ENCODE data around the gene ZFAND2B.

The ZFAND2B gene, protein sequence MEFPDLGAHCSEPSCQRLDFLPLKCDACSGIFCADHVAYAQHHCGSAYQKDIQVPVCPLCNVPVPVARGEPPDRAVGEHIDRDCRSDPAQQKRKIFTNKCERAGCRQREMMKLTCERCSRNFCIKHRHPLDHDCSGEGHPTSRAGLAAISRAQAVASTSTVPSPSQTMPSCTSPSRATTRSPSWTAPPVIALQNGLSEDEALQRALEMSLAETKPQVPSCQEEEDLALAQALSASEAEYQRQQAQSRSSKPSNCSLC

DNA sequence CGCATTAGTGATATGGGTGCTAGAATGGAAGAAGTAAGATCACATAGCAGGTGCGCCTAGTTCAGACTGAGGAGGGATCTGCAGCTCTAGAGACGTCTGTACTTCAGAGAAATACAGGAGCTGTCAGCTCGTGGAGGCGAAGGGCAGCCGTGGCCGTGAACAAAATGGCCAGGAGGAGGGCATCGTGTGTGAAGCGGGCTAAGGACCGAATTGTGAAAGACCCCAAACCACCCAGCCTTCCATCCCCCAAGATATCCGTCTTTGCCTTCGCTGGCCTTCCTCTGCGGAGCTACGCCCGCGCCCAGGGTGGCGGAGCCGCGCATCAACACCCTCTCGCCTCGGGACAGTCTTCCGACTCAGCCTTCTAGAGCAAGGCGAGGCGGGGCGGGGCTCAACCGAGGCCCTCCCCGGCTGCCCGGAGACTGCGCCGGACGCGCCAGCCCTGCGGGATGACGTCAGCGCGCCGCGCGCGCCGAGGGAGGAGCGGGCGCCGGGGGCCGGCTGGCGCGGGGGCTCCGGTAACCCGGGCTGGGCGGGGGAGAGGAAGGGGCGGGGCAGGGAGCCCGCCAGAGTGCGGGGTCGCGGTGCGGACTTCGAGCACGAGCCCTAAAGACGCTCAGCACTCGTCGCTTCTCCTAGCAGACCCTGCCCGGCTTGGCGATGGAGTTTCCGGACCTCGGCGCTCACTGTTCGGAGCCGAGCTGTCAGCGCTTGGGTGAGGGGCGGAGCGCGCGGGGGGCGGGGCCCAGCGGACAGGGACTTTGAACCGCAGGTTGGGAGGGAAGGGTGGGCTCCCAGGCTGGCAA, at the start of gene ZFAND2B:
Gene ZFAND2B (plus strand): TSS at position 455 of the 806 bp plus-strand sequence. CDS start 206 bp downstream, at position 661.
- DNase-seq: peak; percentile 86 to 96

DNA sequence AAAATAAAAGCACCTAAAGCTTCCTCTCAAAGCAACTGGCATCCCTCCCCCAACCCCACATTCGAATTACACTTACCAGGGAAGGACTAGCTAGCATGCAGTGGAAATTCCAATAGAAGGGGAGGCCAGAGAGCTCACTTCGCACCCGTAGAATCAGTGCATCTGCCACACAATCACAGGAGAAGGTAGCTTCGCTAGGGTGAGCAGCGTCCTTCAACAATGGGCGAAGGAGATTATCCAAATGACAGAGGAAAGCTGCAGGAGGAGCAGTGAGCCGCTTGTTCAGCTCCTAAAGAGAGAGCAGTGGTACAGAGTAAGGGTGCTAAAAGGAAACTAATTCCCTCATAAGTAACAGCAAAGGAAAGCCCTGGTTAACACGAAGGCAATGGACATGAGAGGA, 49.2 kb upstream of the ZFAND2B start:
- DNase-seq: no peak

DNA sequence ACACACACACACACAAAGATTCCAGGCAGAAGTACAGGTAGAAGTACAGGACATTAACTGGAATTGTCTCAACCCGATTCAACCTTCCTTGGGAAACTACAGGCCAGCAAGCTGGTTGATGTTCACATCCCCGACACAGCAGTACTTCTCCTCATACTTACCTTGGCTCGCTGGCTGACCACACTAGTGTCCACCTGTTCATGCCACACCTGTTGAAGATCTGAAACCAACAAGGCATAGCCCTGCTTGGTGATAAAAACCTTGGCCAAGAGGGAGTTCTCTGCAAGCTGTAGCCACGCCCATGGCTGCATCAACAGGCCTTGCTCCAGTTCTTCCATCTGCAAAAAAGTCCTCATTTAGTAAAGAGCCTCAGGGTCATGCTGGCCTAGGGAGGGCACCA, 48.6 kb upstream of the ZFAND2B start:
- DNase-seq: no peak

DNA sequence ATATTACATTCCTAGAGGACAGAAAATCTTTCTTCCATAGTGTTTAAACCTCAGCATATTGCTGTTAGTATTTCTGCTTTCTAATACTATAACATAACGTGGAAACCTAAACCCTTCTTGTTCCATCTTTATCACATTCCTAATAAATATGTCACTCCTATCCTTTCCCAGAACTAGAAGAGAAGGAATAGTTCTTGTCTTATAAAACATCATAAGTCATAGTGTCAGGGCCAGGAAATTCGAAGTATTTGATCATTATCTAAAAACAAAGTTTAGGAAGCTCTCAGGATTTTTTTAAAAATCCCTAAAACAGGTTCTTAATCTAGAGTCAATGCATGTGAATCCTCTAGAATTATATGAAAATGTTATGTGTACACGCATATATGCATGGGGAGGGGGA, 48.0 kb upstream of the ZFAND2B start:
- no peak for DNase-seq

DNA sequence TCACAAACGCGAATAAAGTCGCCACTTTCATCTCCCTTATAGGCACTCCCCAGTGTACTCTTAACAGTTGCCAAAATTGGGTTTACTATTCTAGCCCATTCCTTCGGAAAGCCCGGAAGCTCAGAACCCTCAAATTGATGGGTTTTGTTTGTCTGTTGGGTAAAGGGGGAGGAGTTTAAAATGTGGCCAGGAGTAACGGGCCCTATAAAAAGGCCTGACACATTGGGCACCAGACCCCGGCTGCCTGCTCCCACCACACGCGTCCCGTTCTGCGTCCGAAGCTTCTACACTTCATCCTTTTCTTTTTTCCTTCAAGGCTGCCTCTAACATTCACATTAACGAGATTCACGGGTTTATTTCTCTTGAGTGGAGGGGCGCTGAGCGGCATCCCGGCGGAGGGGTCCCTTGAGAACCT, 46.8 kb upstream of the ZFAND2B start:
- DNase-seq: peak in 1 of 2 experiments; percentile 65

DNA sequence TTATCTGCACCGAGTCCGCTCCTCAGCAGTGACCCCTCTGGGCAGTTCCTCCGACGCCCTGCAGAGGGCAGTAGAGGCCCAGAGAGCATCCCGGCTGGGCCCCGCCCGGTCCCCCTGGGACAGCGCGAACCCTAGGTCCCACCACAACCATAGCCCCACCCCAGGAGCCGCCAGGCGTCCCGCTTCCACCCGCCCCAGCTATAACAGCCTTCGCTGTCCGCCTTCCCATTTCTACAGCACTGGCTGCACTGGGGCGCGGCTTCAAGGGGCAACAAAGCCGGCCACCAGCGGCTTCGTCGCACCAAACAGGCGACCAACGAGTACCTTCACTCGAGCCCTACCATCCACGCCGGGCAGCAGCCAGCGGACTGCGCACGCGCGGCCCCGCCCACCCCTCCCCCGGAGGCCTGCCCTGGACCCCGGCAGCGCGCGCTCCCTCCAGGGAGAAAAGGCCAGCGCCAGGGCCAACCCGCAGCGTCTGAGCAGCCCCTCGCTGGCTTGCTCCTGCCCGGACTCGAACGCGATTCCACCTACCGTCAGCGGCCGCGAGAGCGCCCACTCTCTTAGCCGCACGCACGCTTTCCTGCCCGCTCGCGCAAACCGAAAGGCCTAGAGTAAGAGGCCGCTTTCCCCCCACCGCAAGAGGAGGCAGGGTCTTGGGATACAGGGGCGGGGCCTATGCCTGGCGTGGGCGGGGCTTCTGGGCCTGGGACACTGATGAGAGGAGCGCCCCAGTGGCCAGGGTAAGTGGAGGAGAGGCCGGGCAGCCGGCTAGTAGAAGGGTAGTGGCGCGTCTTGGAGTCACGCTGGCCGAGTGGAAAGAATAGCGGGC, 46.2 kb upstream of the ZFAND2B start, which contains the start of gene NHEJ1:
Gene NHEJ1 (minus strand): TSS at position 630 of the 832 bp plus-strand sequence. CDS start 2,453 bp downstream, outside the sequence.
- DNase-seq: peak; percentile 81 to 92

DNA sequence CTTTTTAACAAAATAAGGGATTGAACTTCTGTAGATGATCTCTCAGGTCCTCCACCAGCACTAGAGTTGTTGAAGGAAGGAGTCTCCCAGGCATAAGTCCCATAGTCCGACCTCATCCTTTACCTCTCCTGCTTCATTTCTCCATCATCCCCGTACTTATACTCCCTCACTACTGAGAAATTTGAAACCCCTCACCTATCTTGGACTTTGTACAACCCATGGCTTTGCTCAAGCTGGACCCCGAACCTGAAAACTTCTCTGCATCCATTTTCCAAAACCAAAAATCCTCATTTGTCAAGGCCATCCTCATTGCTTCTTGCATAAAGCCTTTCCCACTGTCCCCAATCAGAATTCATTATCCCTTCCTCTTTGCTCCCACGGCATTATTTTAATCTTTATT, 45.5 kb upstream of the ZFAND2B start:
- DNase-seq: no peak

DNA sequence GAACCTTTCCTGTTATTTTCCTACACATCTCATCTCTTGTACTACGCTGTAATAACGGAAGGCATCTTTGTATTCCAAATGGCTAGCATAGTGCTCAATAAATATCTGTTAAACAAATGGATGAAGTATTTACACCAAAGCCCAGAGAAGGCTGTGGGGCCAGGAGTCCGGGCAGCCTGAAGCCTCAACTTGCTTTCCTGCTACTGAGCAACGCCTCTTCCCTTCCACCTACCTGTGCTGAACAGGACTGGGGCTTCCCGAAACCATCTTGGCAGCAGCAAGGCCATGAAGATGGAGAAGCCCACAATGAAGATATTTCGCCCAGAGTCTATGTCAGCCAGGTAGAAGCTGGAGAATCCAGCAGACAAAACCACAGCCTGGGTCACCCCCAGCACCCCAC, 43.4 kb upstream of the ZFAND2B start:
- no peak for DNase-seq

DNA sequence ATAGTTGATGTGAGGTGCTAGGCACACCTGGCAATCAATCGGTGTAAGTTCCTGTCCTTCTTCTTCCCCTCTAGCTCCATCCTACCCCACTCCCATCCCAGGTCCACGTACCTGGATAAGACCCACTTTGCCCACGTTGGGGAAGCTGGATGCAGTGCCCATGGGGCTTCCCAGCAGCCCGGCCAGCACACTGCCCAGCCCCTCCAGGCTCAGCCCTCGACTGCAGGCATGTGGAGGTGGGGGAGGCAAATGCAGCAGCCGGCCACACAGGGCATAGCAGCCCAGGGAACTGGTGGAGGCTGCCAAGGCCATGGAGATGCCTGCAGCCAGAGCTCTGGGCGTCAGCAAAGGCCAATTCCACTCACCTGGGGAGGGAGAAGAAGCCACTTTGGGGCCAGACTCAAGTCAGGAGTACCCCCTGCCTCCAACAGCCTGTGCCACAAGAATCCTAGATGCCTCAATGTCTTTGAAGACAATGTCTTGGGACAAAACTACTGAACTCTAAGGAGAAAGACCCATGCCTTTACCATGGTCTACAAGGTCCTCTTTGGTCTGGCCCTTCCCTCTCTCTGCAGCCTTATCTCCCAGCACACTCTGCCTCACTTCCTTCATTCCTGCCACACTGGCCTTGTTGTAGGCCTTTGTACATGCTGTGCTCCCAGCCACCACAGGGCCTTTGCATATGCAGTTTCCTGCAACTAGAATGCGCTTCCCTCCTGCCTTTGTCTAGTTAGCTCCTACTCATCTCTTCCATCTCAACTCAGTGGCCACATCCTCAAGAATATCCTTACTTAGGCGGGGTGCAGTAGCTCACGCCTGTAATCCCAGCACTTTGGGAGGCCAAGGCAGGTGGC, 41.3 kb upstream of the ZFAND2B start:
- DNase-seq: no peak

DNA sequence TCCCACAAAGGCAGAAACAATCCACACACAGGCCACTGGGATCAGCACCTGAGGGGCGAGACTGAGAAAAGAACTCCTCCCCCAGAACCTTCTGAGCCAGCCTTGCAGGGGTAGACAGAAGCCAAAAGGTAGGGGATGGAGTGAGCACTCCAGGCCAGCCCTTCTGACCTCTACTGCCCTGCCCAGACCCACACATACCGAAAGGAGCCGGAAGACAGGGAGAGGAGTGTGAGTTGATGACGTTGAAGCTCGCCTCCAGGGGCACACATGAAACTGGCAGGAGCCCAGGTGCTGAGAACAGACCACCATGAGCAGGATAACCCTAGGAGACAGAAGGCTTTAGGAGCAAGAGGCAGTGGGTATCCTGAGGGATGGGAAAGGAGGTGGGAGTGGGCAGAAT, 38.6 kb upstream of the ZFAND2B start:
- no peak for DNase-seq

DNA sequence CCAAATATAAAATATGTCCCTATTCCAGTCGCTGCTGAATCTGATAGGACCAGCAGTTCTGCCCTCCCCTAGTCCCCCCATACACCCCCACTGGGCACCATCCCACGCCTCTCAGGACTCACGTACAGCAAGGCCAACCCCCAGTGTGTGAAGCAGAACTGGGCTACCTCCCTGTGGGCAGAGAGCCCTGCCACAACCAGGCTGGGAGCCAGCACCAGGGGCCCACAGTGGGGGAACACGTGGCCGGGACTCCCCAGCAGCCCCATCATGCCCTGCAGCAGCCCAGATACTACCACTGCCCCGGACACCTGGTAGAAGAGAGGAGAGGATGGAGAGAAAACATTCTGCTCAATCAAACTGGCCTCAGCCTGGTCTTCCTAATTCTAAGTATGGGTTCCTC, 38.1 kb upstream of the ZFAND2B start:
- DNase-seq: no peak

DNA sequence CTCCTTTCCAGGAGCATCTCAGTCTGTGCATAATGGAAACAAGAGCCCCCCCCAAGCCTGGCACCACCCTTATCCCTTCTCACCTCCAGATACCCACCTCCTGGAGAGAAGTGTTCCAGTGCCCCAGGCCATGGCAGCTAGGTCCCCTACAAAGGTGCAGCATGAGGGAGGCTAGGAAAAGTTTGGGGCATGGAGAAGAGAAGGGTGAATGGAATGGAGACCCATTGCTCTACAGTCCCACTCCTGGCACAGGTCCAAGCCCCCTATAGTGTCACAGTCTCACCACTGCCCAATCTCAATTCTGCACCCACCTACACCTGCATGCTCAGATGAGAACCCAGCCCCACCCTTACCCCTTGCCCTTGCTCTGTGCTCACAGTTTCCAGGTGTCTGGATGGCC, 37.6 kb upstream of the ZFAND2B start:
- no peak for DNase-seq

DNA sequence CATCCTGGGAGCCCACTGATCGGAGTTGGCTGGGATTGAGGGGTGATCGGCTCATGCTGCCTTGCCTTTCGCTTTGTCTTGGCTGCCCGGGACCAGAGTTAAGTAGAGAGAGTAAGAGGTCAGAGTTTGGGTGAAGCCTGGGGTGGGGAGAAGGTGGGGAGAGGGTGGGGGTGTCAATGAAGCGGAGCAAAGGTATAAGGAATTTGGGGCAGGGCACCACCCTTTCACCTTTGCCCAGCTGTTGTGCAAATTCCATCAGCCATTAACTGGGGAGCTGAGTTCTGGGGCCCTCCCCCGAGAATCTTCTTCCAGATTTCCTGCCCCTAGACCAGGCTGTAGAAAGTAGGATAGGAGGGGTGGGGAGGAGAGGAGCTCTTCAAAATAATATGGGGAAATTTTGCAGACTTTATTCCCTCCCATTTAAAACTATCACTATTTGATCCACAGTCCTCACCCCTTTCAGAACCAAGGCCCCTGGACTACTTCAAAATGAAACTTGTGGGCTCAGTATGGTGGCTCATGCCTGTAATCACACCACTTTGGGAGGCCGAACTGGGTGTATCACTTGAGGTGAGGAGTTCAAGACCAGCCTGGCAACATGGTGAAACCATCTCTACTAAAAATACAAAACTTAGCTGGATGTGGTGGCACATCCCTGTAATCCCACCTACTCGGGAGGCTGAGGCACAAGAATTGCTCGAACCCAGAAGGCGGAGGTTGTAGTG, 36.5 kb upstream of the ZFAND2B start, which contains the start of gene SLC23A3:
Gene SLC23A3 (minus strand): TSS at position 100 of the 725 bp plus-strand sequence. CDS start 45 bp downstream, at position 55.
- no peak for DNase-seq

DNA sequence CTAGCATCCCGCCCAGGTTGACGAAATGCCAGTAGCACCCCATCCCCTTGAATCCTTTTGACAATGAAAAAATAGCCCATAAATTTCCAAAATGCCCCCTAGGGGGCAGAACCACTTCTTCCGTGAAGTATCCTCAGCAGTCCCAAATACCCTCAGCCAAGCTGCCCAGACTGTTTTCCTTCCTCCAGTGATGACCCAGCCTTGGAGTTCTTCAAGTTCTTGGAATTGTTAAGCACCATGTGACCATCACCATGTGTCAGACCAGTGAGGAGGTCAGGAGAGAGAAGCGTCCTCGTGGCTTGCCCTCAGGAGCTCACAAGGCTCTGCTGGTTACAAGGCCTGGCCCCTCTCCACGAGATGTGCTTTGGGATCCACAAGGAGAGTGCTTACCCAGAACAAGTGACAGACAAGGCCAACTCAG, 35.3 kb upstream of the ZFAND2B start:
- DNase-seq: peak; percentile 4 to 50

DNA sequence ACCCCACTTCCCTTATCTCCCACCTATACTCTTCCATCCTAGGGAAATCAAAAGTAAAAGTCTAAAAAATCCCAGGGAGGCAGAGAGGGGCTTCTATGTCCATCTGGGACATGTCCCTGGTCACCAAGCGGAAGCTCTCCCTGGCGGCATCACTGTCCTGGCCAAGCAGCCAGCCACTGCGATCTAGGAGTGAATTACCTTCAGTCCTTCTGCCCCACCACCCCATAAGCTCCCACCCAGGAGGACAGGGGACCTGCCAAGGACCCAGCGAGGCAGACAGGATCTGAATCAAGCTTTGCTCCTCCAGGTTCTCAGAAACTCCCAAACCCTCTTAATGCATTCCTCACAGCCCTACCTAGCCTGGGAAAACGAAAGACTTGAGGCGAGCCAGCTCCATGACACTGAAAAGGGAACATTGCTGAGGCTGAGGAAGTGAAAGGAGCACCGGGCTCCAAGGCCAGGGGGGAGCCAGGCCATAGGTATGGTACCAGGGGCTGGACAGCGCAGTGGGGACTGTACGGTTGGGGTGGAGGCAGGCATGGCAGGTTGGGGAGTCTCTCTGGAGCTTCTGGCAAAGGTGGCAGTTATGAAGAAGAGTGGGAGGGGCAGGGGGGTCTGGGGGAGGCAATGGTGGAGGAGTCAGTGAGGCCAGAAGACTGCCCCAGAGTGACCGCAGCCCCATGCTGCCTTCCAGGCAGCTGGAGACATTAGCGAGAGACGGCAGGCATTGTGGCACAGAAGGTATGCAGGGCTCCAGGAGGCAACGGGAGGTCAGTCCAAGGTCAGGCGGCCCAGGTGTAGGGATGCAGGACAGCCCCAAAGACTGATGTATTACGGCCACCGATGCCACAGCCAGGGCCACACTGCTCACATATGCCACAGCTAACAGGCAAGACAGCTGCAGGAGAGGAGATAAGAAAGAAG, 34.1 kb upstream of the ZFAND2B start:
- no peak for DNase-seq

DNA sequence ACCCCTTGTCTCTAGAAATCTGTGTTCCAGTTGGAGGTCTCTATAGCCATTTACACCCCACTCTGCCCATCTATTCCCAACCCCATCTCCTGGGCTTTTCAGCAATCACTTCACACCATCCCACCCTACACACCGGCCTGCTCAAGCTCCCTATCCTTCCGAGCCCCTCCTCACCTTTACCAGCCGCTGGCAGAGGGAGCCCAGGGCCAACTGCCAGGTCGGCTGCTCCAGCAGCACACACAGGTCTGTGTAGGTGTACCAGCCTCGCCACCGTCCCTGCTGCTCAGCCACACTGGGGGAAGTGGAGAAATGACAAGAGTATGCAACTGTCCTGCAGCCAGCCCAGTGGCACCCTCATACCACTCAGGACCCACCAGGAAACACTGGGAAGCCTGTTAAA, 33.4 kb upstream of the ZFAND2B start:
- no peak for DNase-seq

DNA sequence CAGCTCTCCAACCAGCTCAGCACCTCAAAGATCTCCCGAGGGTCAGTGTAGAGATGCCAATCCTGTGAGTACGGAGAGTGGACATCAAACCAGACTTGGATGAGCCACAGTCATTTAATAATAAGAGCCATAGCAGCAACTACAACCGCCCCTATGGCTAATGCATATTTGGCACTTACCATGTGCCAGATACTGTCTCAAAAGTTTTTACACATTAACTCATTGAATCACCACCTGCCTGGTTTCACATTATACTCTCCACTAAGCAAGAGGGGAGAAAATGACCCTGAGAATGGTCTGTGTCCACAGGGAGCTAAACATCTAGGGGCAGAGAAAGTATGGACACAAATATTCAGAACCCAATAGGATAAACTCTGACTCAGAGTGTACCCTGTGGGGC, 32.4 kb upstream of the ZFAND2B start:
- DNase-seq: no peak

DNA sequence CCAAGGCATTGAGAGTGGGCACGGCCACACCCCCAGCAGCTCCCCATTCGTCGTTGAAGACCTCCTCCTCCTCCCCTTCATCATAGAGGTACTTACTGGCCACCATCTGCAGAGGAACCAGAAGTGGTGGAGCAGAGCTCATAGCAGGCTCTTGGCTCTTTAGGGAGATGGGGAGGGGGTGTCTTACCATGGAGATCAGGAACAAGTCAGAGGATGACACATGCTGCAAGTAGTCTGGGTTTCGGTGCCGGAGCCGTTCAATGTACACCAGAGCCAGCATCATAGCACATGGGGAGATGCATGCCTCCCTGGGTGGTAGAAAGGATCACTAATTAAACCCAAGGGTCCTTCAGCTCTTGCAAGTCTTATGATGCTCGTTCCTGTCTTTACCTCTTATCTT, 31.8 kb upstream of the ZFAND2B start:
- DNase-seq: no peak

DNA sequence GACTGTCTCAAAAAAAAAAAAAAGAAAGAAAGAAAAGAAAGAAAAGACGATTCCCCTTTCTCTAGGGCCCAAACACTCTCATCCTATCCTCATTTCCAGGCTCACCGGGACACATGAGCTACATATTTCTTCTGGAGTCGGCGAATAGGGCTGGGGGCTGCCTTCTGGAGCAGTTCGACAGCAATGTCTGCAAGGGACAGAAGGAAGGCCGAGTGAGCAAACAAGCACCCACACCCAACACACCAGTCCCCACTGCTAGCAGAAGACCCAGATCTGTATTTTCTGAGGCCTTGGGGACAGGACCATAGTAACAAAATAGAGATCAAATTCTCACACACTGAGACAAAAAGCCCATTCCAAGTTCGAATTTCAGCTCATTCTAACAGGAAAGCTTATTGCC, 31.1 kb upstream of the ZFAND2B start:
- DNase-seq: no peak

All from NCI-H446 (cell line).